HG03108 (cell line): ENCODE measurements around the gene MYRF.

Source experiments
- ATAC-seq: cut with Tn5 transposase; IDR thresholded peaks from one replicate; pipeline ENCODE4 v1.9.1; 2021; ENCODE audit warnings: moderate library complexity; ENCODE audit not compliant: unreplicated experiment

Gene MYRF

DNA sequence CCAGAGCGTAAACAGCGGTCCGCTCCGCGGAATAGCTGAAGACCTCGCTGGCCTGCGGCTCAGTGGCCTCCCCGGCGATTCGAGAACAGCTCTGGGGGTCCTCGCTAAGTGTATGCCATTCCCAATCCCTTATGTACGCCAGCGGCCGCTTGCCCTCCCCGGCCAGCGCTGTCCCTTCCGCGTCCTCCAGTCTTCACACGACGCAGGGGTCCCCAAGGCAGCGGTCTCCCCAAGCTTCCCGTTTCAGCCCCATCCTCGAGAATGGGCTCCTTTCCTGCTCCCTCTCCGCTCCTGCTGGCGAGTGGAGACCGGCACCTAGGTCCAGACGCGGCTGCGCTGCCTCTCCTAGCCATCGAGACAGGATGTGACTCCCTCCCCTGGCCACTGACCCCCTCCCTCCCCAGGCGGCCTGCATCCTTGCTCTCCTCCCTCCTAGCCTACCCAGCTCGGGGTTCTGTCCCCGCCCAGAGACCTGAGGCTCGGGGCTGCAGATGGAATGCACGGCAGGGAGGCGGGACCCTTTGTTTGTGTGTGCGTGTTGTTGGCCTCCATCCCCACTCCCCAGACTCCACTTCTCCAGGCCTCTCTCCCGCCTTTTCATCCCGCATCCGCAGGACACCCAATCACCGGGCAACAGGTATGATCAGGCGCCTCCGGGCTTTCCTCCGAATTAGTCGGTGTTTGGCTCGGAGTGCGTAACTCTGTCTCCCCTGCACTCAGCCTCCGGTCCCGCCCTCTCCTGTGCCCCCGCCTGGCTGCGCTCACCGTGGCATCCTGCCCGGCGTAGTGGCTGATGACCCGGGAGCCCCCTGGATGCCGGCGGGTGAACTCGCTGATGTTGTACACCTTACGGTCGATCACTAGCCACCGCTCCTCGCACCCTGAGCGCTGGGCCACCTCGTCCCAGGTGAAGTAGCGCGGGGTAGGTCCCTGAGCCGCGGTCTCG, 63.6 kb downstream of the MYRF start:
- peak; percentile 15 for ATAC-seq

DNA sequence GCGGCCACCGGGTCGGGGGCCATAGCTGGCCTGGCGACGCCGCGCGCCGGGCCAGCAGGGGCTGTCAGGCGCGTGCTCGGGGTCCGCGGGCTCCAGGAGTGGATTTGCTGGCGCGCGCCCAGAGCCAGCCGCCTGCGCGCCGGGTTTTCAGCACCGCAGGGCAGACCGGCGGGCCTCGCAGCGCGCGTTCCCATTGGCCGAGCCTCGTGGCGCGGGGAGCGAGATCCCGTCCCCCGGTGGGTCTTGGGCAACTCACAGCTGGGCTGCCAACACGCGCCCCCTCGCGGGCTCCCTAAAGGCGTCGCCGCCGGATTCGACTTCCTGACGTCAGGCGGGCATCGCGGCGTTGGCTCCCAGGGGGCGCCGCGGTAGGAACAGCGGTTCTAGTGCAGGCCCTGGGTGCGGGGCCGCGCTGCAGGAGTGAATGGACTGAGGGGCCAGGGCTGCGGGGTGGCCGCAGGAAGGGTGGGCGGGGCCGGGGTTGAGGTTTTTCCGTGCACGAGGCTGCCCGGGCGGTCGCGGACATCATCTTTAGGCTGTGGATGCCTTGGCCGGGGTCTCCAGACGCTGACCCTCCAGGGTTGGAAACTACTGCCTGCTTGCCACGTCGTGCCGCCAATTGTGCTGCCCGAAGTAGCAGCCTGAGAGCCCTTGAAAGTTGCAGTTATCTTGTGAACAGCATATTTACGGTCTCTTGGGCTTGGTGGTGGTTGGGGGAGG, 64.5 kb downstream of the MYRF start, which contains the start of gene FADS1:
FADS1 (minus strand) TSS at position 268 of the 720 bp plus-strand sequence; CDS start at position 194, 74 bp downstream.
- peak; percentile 50 for ATAC-seq

DNA sequence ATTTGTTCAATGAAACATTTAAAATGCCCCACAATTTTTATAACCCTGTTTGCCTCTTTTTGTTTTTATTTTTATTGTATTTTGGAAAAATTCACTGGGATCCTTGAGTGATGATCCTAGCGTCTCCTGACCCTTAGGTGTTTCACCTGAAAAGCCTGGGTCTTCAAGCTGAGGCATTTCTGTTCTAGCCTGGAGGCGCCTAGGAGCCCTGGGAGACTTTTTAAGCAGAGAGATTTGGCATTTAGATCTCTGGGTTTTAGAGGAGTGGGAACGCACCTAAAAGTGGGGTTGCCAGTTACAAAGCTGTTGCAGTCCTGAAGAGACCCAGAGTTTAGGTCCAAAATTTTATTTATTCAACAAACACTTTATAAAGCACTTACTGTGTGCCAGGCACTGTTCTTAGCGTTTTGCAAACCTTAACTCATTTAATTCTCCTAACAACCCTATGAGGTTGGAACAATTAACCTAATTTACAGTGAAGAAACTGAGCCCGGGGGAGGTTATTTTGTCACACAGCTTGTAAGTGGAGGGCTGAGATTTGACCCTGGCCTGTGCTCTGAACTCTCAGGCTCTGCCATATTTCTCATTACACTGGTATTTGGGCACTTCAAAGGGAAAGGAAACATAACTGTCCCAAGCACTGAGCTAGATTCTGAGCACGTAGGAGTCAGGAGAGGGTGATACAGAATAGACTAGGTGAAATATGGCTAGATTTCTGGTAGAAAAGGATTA, 65.2 kb downstream of the MYRF start:
- no peak for ATAC-seq

DNA sequence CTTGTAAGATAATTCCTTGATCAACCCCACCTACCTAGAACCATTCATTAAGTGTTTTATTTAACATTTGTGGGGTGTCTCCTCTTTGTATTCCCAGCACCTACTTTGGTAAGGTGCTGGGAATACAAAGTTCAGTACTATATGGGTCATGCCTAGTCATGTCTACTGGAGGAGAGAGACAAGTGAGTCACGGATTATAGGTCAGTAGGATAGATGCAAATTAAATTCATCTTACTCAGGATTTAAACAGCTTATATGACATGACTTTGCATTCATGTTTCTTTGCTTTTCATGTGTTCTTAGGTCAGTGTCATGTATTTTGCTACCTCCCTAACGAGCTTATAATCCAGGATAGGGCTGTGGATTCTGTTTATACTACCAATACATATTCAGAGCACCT, 67.7 kb downstream of the MYRF start:
- ATAC-seq: no peak

DNA sequence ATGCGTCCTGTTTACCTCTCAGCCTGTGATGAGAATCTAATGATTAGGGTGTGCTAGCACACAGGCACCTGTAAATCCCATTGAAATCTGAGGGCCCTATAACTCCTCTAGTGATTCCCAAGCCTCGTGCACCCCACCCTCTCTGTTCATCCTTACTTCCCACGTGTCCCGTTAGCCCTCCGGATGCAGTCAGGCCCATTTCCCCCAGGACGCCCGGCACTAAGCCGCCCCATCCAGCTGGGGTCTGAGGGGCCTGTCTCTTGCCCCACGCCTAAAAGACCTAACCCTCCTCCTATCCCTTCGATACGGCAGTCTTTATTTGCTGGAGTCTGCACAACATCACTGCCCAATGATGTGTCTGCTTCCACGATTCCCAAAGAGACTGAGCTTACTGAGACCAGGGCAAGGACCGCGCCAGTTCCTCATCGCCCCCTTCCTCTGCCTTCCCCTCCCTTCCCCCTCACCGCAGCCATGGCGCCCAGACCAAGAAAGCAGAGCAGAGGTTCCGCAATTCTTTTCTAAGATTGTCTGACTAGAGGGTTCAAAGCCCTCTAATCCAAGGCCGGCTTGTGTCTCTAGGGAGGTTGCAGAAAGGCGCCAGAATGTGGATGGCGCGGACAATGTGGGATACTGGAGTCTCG, 74.6 kb downstream of the MYRF start:
- peak; percentile 1 for ATAC-seq

DNA sequence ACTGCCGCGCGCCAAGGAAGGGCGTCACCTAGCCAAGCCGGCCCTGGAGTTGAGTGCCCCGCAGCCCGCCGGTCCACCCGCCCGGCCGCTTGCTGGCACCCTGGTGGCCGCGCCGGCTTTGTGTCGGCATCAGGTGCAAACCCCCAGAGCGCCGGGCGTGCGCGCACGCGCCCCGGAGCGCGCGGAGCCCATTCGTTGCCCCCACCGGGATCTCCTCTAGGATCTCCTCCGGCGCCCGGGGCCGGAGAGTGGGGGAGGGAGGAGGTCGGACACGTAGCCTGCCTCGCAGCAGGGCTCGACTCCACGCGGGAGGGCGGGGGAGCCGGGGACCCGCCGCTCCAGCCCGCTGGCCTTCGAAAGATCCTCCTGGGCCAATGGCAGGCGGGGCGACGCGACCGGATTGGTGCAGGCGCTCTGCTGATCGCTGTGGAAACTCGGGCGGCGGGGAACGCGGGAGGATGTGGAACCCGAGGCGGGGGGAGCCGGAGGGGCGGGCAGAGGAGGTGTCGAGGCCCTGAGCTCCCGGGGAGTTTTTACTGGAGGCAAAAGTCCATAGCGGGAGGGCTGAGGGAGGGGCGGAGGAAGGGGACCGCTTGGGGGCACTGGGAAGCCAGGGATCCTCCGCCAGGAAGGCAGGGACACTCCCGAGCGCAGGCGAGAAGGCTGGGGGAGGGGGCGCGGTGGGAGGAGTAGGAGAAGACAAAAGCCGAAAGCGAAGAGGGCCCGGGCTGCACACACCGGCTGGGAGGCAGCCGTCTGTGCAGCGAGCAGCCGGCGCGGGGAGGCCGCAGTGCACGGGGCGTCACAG, 75.3 kb downstream of the MYRF start, which contains the start of gene FADS2:
FADS2 (plus strand) TSS at position 730 of the 808 bp plus-strand sequence. CDS start 91 bp downstream, outside the sequence.
- ATAC-seq: peak; percentile 65

DNA sequence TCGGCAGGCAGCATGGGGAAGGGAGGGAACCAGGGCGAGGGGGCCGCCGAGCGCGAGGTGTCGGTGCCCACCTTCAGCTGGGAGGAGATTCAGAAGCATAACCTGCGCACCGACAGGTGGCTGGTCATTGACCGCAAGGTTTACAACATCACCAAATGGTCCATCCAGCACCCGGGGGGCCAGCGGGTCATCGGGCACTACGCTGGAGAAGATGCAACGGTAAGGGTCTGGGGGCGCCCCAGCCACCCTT, 75.9 kb downstream of the MYRF start:
- ATAC-seq: no peak

DNA sequence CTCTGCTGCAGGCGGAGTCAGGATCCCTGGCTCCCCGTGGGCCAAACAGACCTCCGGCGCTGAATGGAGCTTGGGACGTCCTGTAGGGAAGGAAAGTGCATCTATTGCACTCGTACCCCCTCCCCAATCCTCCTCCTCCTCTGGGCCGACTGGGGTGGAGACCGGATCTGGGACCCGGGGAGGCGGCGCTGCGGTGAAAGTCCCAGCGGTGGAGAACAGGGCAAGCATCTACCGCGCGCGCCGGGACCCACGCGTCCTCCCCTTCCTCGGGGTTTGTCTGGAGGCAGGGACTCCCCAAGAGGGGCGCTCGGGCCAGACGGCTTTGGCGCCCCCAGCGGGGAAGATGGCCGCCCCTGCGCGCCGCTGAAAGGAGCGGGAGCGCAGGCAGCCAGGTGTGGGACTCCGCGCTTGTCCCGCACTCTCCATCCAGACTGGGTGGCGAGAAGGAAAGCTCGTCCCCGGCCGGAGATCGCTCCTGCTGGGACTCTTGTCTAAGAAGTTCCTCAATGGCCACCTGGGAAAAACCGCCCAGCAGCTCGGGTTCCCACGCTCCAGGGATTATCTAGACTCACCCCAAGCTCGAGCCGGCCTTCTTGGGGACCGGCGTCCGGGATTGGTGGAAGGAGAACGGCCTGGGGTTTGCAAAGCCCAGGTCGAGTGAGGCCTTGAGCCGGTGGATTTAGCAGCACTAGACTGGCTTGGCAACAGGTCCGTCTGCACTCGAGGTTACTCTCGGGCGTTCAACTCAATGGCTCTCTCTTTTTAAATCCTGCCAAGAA, 76.4 kb downstream of the MYRF start:
- no peak for ATAC-seq

DNA sequence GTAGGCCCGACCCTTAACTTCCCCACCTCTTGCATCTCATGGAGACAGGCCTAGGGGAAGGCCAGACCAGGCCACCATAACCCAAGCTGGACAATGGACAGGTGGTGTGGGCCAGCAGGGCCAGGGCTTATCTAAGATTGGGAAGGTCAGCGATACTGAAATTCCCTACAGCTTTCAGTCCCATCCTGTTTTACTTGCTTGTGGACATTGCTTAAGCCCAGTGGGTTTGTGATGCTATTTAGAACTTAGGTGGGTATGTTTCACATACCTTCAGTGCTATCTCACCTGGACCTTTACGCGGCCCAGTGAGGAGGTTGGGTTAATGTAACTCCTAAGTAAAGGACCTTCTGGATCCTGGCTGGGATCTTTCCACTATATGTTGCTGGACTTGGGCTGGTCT, 77.4 kb downstream of the MYRF start:
- ATAC-seq: no peak

DNA sequence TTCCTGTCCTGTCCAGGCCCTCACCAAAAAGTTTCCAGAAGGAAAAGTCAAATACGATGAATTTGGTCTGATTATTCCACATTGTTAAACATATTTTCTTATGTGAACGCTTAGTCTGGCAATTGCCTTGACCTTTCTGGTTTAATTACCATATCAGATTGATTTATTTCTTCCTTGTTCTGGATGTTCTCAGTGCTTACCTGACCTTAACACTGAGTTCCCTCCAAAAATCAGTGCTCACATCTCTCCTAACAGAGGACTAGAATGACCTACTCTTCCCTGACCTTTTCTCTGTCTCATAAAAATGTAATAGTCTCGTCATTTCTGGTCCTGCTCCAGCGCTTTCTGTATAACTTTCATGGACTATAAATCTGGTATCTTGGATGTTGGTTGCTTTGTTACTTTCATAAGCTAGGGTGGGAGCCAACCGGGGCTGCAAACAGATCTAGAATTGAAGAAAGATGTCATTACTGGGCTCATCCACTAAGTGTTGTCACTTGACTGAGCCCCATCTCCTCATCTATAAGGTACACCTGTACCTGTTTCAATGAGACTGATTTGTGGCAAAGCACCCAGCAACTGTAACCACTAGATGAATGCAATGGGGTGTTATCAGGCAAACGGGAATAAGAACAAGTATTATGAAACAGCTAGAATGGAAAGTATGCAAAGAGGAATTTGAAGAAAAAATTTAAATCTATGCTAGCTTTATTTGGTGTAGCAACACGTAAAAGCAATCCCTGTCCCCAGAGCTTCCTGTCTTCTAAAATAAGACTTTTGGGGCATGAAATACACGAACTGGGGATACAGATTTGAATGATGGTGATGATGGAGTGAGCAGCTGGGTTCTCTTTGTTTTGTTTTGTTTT, 78.0 kb downstream of the MYRF start:
- no peak for ATAC-seq

DNA sequence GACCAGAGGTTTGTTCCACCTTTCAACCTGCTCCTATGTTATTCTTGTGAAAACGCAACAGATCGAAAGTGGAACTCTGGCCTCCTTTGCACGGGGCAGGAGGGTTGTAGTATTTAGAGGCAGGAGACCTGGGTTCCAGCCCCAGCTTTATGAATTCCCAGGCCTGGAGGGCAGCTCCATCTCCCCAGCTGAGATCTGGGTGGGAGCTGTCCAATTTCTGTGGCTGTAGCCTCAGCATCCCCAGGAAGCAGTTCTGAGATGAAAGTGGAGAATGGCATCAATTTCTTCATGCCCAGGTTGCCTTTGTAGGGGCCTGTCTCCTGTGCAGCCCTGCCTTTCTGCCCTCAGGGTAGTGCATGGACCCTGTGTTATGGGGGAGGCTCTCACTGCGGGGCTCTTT, 79.8 kb downstream of the MYRF start:
- no peak for ATAC-seq

DNA sequence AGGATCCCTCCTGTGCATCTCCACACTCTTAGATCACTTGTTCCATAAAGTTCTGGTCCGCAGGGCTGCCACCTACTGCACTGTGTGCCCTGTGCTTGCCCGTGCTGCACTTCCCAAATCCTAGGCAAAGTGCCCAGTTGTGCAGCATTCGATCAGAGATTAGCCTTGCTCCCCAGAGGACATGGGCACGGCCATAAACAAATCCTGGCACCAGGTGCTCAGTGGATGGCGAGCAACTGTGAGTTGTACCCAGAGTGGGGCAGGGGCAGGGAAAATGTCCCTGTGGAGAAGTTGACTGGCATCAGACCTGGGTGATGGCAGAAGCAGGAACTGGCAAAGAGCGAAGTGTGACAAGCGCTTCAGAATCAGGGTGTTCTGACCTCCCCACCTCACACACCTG, 80.3 kb downstream of the MYRF start:
- no peak for ATAC-seq

DNA sequence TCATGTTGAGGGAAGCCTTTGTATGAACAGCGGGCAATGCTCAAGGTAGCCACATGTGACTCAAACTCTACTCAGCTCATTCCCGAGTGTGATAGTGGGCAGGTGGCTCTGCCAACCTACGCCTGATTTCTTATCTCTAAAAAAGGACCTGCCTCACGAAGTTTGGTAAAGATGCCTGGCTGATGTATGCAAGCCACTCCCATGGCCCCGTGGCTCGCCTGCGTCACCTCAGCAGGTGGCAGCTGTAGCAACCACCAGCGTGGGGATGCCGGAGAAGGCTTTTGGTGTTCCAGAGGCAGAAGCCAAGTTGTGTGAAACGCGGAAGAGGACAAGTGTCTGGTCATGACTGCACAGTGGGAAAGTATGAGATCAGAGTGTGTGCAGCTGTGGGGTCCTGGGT, 81.0 kb downstream of the MYRF start:
- no peak for ATAC-seq

DNA sequence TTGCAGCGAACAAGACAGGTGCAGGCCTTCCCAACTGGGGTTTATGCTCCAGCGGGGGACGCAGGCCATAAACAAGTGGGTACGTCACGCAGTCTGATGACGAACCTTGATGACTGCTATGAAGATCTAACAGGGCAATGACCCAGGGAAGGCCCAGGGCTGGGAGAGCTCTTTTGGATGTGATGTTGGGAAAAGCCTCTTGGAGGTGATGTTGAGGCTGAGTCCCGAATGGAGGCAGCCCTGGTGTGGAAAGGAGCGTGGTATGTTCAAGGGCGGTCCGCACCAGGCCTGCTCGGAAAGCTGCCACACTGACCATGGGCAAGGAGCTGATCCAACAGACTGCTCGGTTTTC, 81.5 kb downstream of the MYRF start:
- ATAC-seq: no peak

DNA sequence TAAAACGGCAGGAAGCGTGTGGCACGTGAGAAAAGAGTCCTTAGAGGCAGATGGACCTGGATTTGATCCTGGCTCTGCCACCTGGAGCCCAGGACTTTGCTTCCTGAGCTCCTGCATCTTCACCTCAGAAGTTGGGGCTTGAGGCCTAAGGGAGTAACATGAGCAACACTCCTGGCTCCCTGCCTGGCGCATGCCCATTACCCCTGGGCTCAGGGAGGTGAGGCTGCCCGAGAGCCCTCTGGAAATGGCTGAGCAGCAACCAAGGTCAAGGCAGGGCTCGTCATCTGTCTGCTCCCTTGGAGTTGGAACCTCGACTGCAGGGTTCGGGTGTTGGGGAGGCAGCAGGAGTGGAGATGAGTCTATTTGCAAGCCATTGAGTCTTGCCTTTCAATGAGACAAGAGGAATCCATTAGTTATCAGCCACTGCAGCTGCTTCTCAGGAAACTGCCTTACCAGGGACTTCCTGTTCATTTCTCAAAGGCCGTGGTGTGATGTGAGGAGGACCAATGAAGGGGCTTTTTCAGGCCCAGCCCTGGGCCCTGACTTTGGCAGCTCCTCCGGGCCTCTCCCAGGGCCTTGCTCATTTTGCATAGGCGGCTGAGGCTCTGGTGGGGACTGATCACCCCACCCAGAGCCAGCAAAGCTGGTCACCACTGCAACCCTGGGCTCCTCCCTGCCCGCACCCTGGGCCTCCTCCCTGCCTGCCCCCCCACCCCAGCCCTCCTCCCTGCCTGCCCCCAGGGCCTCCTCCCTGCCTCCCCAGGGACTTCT, 82.0 kb downstream of the MYRF start:
- peak; percentile 95 for ATAC-seq

DNA sequence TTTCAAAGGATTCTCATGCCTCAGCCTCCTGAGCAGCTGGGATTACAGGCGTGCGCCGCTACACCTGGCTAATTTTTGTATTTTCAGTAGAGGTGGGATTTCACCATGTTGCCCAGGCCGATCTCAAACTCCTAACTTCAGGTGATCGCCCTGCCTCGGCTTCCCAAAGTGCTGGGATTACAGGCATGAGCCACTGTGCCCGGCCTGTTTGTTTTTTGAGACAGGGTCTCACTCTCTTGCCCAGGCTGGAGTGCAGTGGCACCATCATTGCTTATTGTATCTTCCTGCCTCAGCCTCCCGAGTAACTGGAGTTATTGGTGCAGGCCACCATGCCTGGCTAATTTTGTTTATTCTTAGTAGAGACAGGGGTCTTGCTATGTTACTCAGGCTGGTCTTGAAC, 83.8 kb downstream of the MYRF start:
- ATAC-seq: no peak

DNA sequence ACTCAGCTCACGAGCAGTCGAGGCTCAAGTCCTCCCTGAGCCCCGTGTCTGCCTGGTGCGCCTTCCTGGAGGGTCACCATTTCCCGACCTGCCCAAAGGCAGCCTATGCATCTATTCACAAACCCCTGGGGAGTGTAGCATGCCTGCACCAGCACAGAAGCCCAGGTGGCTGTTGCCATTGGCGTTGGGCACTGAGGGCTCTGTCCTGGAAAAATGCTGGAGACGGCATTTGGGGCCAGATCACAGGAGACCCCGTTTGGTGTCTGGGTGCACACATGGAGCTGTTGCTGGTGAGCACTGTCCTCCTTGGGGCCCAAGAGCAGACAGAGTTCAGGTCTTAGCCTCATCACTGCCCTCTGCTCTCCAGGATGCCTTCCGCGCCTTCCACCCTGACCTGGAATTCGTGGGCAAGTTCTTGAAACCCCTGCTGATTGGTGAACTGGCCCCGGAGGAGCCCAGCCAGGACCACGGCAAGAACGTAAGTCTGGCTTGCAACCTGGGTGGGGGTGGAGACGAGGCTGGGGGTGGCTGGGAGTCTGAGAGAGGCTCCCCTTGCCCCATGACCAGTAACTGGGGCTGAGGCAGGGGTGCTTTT, 85.1 kb downstream of the MYRF start:
- no peak for ATAC-seq
